HG02885 (cell line): ENCODE results near the gene CCDC187.

Experiments
- ATAC-seq: cut with Tn5 transposase; IDR thresholded peaks from one replicate; pipeline ENCODE4 v1.9.1; 2021; ENCODE audit warnings: mild to moderate bottlenecking; ENCODE audit not compliant: unreplicated experiment, poor library complexity

CCDC187 gene

DNA sequence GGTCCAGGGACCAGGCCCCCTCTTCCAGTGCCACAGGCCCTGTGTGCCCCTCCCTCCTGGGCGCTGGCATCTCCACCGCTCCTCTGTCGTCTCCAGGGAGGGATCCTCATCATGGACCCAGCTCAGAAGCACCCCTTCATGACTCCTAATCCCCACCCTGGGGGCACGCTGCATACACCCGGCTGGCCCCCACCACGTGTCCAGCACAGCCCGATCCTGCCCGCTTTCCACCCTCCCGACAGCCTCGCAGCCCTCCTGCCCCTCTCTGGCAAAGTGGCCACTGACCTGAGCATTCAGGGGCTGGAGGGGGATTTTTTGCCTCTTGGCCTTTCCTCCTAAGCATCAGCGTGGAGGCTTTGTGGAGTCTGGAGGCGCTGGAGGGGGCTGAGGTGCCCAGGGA, 1.4 kb downstream of the CCDC187 start:
- ATAC-seq, result no peak

DNA sequence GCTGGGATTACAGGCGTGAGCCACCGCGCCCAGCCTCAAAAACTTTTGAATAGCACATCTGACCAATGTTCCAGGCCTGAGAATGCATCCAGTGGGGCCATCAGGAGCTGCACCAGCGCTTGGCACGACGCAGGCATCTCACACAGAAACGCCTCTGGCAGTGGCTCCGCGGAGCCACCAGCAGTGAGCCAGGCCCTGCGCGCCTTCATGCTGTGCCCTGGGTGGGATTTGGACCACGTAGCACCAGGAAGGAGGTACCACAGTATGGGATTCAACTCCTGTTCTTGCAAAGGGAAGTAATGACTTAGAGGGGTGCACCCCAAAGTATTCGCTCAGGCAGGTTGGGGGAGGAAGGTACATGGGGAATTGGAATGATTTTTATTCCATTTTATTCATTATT, 3.0 kb downstream of the CCDC187 start:
- ATAC-seq, result no peak

DNA sequence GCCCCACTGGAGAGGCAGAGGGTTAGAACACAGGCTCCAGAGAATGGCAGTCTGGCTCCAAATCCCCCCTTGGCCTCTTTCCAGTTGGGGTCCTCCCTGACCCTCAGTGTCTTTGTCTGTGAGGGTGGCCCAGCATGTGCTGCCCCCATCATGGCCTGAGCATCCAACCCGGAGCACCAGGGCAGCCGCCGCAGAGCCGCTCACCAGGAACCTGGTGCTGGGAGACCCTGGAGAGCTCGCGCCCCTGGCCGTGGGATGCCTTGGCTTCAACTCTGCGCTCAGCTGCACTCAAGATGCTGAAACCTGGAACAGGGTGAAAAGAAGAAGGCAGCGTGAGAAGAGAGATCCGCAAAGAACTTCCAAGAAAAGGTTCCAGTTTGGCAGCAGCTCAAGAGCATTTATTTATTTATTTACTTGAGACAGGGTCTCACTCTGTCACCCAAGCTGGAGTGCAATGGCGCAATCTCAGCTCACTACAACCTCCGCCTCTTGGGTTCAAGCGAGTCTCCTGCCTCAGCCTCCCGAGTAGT, 3.8 kb downstream of the CCDC187 start:
- ATAC-seq, result no peak

DNA sequence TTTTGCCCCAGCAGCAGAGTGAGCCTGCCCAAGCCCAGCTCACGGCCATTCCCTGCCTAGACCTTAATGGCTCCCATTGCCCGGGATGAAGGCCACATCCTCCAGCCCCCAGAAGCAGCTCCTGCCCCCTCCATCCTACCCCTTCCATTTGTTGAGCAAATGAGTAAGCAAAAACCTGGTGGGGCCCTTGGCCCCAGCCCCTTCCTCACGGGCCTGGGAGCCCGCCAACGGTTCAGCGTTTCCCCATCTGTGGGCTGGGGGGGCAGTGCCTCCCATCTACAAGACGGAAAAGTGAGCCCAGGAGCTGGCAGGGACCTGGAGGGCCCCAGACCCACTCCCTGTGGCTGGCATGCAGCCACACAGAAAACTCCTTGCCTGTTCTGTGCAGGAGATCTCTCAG, 4.4 kb downstream of the CCDC187 start:
- no peak for ATAC-seq

DNA sequence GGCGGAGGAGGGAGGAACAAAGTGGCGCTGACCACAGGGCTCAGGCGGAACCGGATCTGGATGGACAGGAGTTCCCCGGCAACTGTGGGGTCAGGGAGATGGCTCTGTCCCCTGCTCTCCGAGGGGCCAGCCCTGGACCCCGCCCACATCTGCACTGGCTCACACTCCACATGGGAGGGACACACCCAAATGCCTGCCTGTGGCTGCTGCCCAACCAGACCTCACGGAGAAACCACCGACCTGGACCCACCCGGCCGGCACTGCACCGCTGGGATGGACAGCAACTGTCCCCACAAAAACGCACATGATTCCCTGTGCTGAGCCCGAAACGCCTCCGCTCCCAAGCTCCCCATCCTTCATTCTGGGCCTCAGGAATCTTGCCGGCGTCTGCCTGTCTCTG, 4.8 kb downstream of the CCDC187 start:
- no peak for ATAC-seq

DNA sequence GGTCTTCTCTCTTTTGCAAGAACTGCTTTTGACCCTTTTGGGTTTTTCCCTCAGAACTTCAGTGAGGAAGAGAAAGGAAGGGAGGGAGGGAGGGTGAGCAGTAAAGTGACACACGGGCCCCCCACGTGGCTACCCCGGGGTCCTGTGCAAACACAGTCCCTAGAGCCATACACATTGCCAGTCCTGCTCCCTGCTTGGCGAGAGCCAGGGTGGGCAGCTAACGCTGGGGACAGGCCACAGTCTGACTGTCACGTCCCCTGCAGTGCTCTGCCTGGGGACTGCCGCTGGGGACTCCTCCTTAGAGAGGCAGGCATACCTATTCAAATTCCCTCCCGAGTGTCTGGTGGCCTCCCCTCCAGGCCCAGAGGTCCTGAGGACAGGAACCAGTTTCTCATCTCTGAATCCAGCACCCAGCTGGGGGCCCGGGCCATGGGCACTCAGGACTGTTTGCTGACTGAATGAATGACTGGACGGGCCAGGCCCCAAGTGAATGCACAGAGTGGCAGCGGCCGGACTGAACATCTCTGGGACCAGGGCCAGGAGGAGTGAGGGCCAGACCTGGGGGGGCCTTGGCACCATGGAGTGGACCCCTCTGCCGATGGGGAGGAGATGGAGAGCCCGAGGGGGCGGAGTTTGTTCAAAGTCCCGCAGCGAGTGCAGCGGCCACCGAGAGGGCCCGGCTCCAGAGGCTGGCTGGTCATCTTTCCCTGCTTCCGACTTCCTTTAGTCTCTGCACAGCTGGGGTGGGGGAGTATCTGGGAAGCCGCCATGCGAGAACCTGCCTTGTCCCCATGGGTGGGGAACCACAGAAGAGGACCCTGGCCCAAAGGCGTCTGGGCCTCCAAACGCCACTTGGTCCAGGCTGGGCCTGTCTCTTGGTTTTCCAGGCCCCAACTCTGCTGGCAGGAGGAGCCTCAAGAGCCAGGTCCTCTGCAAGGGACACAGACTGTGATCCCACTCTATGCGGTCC, 5.8 kb downstream of the CCDC187 start:
- no peak for ATAC-seq

DNA sequence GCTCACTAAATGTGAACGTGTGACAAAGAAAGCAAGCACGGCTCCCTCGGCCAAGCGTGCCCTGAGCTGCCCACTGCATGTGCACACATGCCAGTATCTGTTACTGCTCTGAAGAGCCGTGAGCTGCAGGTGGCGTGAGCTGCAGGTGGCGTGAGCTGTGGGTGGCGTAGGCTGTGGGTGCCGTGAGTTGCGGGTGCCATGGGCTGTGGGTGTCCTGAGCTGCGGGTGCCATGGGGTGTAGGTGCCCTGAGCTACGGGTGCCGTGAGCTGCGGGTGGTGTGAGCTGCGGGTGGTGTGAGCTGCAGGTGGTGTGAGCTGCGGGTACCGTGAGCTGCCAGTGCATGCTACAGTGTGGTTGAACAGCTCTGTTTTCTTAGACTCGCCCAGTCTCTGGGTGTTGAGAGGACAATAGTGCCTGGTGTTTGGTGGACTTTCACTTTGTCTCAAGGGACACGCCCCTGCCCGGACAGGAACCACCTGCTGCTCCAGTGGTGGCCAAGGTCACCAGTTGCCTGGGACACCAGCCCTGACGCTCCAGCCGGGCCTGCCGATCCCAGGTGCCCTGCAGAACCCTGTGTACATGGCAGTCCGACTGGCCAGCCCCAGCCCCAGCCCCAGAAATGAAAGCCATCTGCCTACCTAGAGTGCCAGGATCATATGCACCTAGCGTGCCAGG, 6.7 kb downstream of the CCDC187 start:
- no peak for ATAC-seq

DNA sequence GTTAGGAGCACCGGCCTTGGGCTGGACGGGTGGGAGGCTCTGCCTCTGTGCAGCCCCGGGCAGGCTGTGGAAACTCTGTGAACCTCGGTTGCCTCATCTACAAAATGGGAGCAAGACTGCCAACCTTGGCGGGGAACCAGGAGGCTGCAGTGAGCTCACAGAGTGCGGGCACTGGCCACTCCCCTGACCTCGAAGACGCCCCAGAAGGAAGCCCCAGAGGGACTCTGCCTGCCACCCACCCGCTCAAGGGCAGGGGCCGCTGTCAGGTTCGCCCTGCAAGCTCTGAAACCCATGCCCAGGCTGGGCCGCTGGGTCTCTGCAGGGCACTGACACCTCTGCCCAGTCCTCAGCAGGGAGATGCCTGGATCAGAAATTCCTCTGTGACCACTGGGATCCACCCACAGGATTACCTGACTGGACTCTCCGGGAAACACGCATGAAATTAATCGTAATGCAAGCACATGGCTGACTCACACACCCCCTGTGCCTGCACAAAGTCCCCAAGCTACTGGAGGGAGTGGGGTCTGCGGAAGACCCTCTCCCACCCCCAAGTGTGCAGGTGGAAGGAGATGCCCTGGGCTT, 7.4 kb downstream of the CCDC187 start:
- ATAC-seq, result no peak

DNA sequence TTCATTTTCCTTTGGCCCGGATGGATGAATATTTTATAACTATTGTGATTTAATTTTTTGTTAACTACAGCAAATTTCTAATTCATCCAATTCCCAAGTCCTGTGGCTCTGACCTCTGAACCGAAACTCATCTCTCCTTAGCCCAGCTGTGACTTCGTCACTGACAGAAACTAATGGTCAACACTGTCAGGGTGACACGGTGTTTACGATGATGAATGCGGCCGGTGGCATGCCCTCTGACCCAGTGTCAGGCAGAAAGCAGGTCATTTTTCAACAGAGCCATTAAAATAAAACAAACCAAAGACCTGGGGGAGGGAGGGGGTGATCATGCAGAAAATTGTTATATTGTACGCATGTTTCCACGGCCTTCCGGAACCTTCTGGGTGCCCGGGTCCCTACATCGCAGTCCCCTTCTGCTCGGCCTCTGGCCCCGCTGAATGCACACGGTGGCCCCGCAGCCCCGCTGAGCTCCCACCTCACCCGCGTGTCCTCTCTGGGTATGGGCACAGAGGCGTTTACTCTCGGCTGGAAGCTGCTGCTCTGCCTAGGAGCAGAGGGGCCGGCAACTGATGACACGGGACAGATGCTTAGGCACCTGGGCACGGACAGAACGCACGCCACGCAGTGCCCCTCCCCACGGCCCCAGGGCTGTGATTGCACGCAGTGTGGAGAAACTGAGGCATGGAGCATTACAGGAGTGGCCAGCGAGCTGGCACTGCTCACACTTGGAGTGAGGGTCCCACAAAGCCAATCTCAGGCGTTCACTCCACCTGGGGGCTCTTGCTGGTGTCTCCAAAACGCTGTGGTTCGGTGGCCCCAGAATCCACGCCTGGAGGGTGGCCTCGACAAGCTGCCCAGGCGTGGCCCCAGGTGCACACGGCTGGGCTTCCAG, 8.1 kb downstream of the CCDC187 start:
- ATAC-seq, result no peak

DNA sequence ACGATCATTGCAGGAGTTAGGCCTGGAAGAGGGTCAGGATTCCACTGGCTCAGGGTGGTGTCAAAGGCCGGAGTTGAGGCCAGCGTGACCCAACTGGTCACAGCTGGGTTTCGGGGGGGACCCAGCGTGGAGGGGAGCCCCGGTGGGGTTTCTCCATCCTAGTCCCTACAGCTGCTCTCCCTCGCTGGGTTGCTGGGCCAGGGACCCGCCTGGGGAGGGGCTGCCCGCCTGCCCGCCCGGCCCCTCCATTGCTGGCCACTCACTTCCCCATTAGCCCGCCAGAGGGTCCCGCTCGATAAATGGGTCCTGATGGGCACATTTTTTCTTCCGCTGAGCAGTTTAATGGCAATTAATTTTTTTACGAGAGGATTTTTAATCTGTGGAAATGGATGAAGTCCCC, 8.8 kb downstream of the CCDC187 start:
- ATAC-seq, result no peak

DNA sequence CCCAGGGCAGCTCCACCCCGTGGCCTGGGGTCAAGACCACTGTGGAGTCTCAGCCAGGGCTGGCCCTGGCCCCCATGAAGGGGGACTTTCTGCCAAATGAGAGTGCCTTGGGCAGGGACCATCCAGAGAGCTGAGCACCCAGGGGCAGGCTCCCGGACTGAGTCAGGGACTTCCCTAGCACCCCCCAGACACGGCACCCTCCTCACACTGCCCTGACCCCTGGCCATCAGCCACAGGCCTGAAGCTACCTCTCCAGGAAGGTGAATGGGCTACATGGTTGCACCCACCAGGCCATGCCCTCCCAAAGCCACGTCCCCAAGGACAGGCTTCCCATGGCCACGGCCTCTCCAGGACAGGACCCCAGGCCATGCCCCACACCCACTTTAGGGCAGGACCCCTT, 9.5 kb downstream of the CCDC187 start:
- no peak for ATAC-seq

DNA sequence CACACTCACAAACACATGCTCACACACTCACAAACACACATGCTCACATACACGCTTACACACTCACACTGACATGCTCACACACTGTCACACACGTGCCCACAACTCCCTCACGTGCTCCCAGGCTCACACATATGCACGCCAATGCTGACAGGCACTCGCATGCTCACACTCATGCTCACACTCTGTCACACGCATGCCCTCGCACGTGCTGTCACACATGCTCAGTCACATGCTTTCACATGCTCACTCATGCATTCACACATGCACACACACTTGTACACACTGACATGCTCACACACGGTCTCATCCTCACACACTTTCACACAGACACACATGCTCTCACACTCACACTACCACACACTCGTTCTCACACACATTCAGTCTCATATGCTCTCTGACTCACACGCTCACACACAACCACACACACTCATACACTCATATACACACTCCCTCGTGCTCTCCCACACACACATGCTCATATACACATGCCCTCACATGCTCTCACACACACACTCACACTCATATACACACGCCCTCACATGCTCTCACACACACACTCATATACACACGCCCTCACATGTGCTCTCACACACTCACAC, 10.3 kb downstream of the CCDC187 start:
- ATAC-seq, result no peak

DNA sequence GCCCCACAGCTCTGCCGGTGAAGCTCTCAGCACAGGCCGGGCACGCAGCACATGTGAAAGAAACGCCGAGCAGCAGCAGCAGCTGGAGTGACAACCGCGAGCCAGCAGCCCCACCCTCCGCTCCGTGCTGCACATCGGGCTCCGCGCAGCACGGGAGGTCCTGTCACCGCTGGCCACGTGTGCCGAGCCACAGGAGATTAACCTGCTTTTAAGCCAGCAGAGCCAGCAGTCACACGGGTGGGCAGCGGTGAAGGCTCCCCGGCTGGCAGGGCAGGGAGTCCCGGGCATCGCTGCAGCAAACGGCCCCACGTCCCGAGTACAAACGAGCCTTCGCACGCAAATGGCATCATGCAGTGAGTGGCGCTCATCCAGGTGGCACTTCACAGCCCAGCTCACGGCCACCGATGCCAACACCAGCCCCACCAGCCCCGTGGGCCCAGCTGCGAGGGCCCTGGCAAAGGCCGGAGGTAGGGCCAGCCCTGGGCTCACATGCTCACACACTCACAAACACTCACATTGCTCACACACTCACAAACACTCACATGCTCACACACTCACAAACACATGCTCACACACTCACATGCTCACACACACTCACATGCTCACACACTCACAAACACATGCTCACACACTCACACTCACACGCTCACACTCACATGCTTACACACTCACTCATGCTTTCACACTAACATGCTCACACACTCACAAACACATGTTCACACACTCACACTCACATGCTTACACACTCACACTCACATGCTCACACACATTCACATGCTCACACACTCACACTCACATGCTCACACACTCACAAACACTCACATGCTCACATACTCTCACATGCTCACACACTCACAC, 11.1 kb downstream of the CCDC187 start:
- ATAC-seq, result no peak

DNA sequence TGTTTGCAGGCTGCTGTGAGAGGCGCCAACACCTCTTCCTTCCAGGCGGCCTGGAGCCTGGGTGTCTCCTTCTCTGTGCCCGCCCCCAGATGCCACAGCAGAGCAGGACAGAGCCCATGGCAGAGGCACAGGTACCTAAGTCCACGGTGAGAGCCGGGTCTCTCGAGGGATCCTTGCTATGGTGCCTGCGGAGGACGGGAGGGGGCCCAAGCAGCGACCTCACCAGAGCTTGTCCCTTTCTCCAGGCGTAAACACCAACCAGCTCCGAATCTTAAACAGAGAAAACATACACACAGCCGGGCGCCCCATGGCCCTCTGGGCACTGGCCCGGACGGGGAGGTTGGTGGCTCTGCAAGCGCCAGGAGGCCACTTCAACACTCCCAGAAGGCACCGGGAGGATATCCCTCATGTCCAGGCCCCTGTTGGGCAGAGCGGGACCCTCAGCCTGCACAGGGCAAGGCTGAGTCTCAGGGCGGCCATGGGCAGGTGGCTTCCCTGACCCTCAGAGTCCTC, 11.8 kb downstream of the CCDC187 start:
- no peak for ATAC-seq

DNA sequence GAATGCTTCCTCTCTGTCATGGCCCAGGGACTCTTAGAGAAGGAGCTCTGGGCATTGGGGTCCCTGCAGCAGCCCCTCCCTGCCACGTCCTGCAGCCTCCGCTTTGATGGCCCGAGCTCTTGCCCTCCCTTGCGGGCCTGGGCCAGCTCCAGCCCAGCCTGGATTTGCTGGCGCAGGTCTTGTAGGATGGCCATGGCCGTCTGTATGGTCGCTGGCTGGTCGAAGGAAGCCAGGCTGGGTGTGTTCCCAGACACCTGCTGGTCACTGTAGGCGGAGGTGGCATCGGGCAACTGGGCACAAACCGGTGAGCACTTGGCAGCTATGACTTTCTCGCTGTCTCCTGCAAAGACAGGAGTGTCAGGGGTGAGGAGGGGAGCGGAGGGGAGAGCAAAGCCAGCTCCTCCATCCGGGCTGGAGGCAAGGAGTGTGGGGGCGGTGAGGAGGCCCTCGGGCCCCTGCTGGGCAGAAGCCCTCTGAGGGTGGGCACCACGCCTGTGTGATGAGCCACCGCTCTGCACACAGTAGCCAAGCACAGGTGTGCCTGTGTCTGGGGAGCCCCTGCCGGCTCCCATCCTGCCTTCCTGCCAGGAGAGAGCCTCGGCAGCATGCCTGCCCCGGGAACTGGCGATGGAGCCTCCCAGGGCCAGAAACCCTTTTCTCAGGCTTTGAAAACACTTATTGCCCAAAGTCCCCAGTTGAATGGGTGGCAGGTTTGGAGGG, 12.4 kb downstream of the CCDC187 start:
- no peak for ATAC-seq

DNA sequence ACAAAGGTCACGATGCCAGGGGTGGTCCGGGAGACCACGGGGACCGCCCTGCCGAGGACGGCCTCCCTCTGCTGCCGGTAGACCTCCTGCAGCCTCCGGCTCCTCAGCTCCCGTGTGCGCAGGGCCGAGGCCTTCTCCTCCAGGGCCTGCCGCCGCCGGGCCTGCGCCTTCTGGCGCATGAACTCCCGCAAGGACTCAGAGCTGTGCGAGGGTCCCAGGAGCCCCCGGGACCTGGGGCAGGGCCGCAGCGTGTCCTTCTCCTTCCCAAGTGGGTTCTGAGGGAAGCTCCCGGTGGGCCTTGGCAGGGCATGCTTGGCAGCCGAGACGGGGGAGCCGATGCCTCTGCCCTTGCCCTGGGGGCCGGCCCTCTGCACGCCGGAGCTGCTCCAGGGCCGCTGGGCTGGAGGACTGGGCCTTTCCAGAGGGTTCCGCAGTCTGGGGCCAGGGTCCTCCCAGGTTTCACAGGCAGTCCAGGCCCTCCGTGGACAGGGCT, 13.3 kb downstream of the CCDC187 start:
- no peak for ATAC-seq

DNA sequence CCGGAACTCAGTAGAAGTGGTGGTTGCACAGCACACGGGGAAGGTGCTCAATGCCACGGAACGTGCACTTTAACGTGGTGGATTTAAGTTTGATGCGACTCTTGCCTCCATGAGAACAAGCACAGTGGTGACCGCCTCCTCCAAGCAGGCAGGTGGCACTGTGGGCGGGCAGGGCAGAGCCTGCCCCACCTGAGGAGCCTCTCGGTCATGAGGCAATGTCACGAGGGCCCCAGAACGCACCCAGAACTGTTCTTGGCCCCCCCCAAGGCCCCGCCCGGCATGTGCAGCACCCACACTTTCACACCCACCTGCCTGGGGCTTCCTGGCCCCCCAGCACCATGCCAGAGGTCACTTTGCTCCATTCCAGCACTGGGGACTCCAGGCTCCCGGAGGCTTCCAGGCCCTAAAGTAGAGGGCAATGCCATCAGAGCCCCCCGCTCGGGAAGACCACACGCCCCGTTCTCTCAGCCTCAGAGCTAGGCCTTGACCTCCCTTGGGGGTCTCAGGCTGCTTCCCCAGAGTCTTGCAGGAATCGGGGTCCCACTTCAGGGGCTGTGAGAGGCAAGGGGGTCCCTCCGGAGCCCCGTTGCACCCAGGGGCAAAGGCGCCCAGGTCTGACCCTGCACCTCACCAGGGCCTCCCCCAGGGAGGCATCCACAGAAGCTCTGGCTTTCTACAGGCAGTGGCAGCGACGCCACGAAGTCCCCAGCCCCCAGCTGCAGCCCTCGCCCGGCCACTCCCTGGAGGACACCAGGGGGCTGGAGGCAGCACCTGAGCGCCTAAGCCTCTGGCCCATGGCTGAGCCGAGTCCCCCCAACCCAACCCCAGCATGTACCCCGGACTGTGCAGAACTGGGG, 14.0 kb downstream of the CCDC187 start:
- no peak for ATAC-seq
